LoVo (cell line): ENCODE measurements around the gene NHEJ1.
A peak's percentile ranks its signal among the peaks of the same experiment; 100 is the strongest.

Experiments
- DNase-seq: peaks from one replicate; pipeline ENCODE4 v3.0.0-alpha.2; 2016; ENCODE audit warnings: low spot score

Gene NHEJ1

GRCh38 chr2:219182331-219183150 lies 21.9 kb upstream of the NHEJ1 start:
- DNase-seq = no peak

- no peak for DNase-seq
Measured at GRCh38 chr2:219181531-219181930, 20.9 kb upstream of the NHEJ1 start.

- DNase-seq = no peak
Measured at GRCh38 chr2:219180961-219181360, 20.3 kb upstream of the NHEJ1 start.

- no peak for DNase-seq
Measured at GRCh38 chr2:219179601-219180465, 19.2 kb upstream of the NHEJ1 start.

- DNase-seq = peak; percentile 7
Measured at GRCh38 chr2:219178377-219179175, 18.0 kb upstream of the NHEJ1 start.

GRCh38 chr2:219177552-219178376 lies 17.1 kb upstream of the NHEJ1 start, which contains the start of gene RETREG2:
Gene RETREG2 (plus strand): TSS chr2:219178275. CDS start chr2:219178353, 78 bp downstream.
- DNase-seq = peak; percentile 92

GRCh38 chr2:219176818-219177551 lies 16.4 kb upstream of the NHEJ1 start, which contains the start of gene CNPPD1:
Gene CNPPD1 (minus strand): TSS chr2:219176925. CDS start chr2:219176828, 97 bp downstream.
- peak; percentile 89 for DNase-seq

- DNase-seq = peak; percentile 21
Measured at GRCh38 chr2:219175928-219176817, 15.6 kb upstream of the NHEJ1 start.

- DNase-seq = no peak
Measured at GRCh38 chr2:219175486-219175885, 14.9 kb upstream of the NHEJ1 start.

- no peak for DNase-seq
Measured at GRCh38 chr2:219174801-219175200, 14.2 kb upstream of the NHEJ1 start.

- no peak for DNase-seq
Measured at GRCh38 chr2:219174146-219174545, 13.5 kb upstream of the NHEJ1 start.

- DNase-seq = no peak
Measured at GRCh38 chr2:219173176-219173575, 12.6 kb upstream of the NHEJ1 start.

- DNase-seq = no peak
Measured at GRCh38 chr2:219172231-219173154, 11.9 kb upstream of the NHEJ1 start.

- DNase-seq = peak; percentile 19
Measured at GRCh38 chr2:219171231-219171651, 10.6 kb upstream of the NHEJ1 start.

GRCh38 chr2:219169930-219170654 lies 9.5 kb upstream of the NHEJ1 start, which contains the start of gene SLC23A3:
Gene SLC23A3 (minus strand): TSS chr2:219170029. CDS start chr2:219169984, 45 bp downstream.
- DNase-seq = no peak

GRCh38 chr2:219168932-219169331 lies 8.3 kb upstream of the NHEJ1 start:
- DNase-seq = no peak

GRCh38 chr2:219168526-219168925 lies 7.9 kb upstream of the NHEJ1 start:
- no peak for DNase-seq
